ENCODE measurements around the gene ZNHIT1. TPM values are rescaled to one million over a fixed set of nuclear protein-coding genes. Genes with fewer than 3 reads are reported as not detected.

The ZNHIT1 gene
- total and polyA plus RNA-seq, 2 of the 8 experiments (the other 6 are each of a cell fraction or from before 2014, with no cell fraction given): 38.2 to 61.7 TPM

- no peak for DNase-seq (ENCODE audit: low read depth in 1 of 2, low spot score in 2 of 2)
- Histone ChIP-seq H3K36me3 (ENCODE audit: control insufficient read depth in 2 of 4, insufficient read depth in 4 of 4, low read length in 3 of 4) (no peaks in the 10 kb centered on the region; a peak in 1 of 8 replicates), H3K56ac (replicated peaks; ENCODE audit: insufficient read length, low read depth, low read length) (no peak overlapping the region), H3K23ac (ENCODE audit: insufficient read length) (no peak overlapping the region), H3K14ac (ENCODE audit: insufficient read length) (no peak overlapping the region), H2BK20ac (ENCODE audit: low read length) (no peak overlapping the region), H3K4ac (replicated peaks; ENCODE audit: insufficient read length, low read depth, low read length) (no peak overlapping the region), H3K18ac (ENCODE audit: extremely low read depth, low read length) (no peak overlapping the region), H3K79me2 (ENCODE audit: control insufficient read depth in 1 of 2, insufficient read depth in 2 of 2, low read length in 2 of 2) (no peaks in the 10 kb centered on the region), H3K23me2 (ENCODE audit: low read depth, low read length) (peaks cover 8% of the 10 kb centered on the region; the same call in 1 of the 2 replicates), H2AK5ac (ENCODE audit: low read depth, low read length) (no peak overlapping the region), H3K27me3 (replicated peaks in 1 of 4; ENCODE audit: control insufficient read depth in 3 of 4, extremely low read depth in 1 of 4, insufficient read depth in 3 of 4, low read length in 3 of 4) (peaks cover 0 to 16% (median 7%) of the 10 kb centered on the region in 4 experiments; a peak in 5 of 7 replicates), H3K9ac (replicated peaks in 1 of 4; ENCODE audit: extremely low read depth in 1 of 4, low read depth in 3 of 4, low read length in 3 of 4) (no peak overlapping the region), H4K5ac (ENCODE audit: insufficient read length, low read depth, low read length) (no peak overlapping the region), H2BK120ac (replicated peaks; ENCODE audit: low read depth, low read length) (no peak overlapping the region), H4K8ac (ENCODE audit: extremely low read depth, insufficient read depth, low read length) (no peak overlapping the region), H3K27ac (ENCODE audit: low read depth, low read length) (no peak overlapping the region), H4K91ac (replicated peaks; ENCODE audit: insufficient read length, low read length) (peak overlapping the region; percentile 27), H4K20me1 (replicated peaks in 1 of 2; ENCODE audit: control insufficient read depth in 1 of 2, insufficient read depth in 2 of 2, low read length in 2 of 2) (peaks cover 0 to 2% of the 10 kb centered on the region in 2 experiments), H3K79me1 (ENCODE audit: low read depth, low read length) (no peaks in the 10 kb centered on the region), H3K4me1 (replicated peaks in 1 of 4; ENCODE audit: control insufficient read depth in 3 of 4, insufficient read depth in 4 of 4, low read length in 3 of 4) (peaks cover under 1 to 8% (median 5%) of the 10 kb centered on the region in 4 experiments; a peak in 6 of 7 replicates), H2AFZ (ENCODE audit: low read length) (no peak overlapping the region), H2BK12ac (ENCODE audit: low read depth, low read length) (no peak overlapping the region), H3K9me3 (ENCODE audit: insufficient read depth in 2 of 2, low read depth in 1 of 2, low read length in 1 of 2) (no peaks in the 10 kb centered on the region), H2BK5ac (ENCODE audit: low read depth, low read length) (no peak overlapping the region; the same call in 1 of the 2 replicates), H2BK15ac (ENCODE audit: low read length) (no peak overlapping the region), H3K4me3 (ENCODE audit: extremely low read depth in 1 of 4, insufficient read depth in 2 of 4, low read depth in 3 of 4, low read length in 4 of 4) (no peak overlapping the region), H3K4me2 (ENCODE audit: insufficient read depth in 1 of 2, low read depth in 2 of 2, low read length in 2 of 2) (no peak overlapping the region)
- FAIRE-seq: no peak
- TF ChIP-seq MAX (IDR thresholded peaks at IDR 0.05) (no peak), TBP (IDR thresholded peaks at IDR 0.05; ENCODE audit: low read depth, low read length) (no peak), NRF1 (IDR thresholded peaks at IDR 0.05; ENCODE audit: low read depth, low read length) (no peak), CHD1 (IDR thresholded peaks at IDR 0.05; ENCODE audit: low read depth, low read length) (no peak), E2F6 (IDR thresholded peaks at IDR 0.05) (no peak), TCF12 (IDR thresholded peaks at IDR 0.05; ENCODE audit: low read depth, low read length) (no peak), BACH1 (IDR thresholded peaks at IDR 0.05; ENCODE audit: low read length) (no peak), SP4 (IDR thresholded peaks at IDR 0.05; ENCODE audit: low read length) (no peak), ATF2 (IDR thresholded peaks at IDR 0.05; ENCODE audit: low read length) (no peak), MAFK (IDR thresholded peaks at IDR 0.05; ENCODE audit: low read depth, low read length) (no peak)
- 90% methylated on average over 30 of the region's 32 CpGs; no CpG with 5 or more reads in 1 of the 2 experiments for WGBS, 2 experiments (ENCODE audit: extremely low coverage in 1 of 2, insufficient coverage in 1 of 2, insufficient read length in 1 of 2, insufficient replicate concordance in 2 of 2, low coverage in 1 of 2, low lambda C conversion rate in 2 of 2, missing lambda C conversion rate in 1 of 2)
- POLR2A ChIA-PET (ENCODE audit: partially characterized antibody): interaction anchor here (0.6 to 2.4 kb wide), 6 partner anchors 9 to 225 kb away, joined by 3 to 8 read pairs (median 6); partner anchors contain the start of genes CLDN15 and PLOD3
- CTCF ChIA-PET (ENCODE audit: partially characterized antibody): interaction anchor here (0.6 to 1.8 kb wide), 5 partner anchors 14 to 231 kb away, joined by 3 to 6 read pairs (median 4); no protein-coding TSS in a partner anchor
These were observed 11.9 kb upstream of the ZNHIT1 start for GRCh38 chr7:101205901-101206664.
